ENCODE results near the gene KIRREL3.

The KIRREL3 gene

DNA sequence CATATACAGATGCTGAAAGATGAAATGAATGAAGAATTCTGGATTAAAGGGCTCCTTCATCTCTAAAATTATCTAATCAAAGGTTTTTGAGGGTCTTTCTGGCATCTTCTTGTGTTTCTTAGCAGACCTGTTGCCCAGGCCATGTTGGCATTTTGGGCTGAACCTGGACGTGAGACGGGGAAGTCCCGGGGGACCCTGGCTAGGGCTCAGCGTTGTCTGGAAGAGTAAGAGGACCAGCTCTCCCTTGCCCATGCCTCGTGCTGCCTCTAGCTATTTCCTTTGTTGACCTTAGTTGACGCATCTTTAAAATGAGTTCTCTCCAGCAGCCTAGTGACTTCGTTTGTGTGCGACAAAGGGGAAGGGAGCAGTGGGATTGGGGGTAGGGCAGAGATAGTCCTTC is 492.9 kb downstream of the KIRREL3 start:
- DNase-seq (ENCODE audit: low spot score): no peak

DNA sequence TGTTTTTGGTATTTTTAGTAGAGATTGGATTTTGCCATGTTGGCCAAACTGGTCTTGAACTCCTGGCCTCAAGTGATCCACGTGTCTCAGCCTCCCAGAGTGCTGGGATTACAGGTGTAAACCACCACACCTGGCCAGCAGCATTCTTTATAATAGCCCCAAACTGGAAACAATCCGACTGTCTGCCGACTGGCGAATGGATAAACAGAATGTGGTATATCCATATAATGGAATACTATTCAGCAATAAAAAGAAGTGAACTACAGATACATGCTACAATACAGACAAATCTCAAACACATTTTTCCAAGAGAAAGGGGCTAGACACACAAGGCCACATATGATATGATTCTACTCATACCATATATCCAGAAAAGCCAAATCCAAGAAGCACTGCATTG is 493.8 kb downstream of the KIRREL3 start:
- DNase-seq (ENCODE audit: low spot score): no peak

DNA sequence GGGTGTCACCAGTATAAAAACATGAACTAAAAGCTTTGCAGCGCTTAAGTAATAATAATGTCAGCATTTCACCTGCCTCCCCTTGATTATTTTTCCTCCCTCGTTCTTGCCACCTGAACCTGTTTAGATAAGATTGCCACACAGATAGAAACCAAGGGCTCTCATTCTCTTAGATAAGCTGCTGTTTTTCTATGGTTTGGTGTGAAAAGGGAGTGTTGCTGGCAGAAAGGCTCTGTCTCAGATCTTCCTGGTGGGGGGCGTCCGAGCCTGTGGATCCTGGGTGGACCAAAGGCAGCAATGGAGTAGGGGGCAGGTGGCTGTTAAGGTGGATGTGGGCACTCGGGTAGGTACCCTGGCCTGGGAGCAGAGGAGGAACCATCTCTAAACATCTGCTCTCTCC is 497.6 kb downstream of the KIRREL3 start:
- DNase-seq (ENCODE audit: low spot score): no peak

DNA sequence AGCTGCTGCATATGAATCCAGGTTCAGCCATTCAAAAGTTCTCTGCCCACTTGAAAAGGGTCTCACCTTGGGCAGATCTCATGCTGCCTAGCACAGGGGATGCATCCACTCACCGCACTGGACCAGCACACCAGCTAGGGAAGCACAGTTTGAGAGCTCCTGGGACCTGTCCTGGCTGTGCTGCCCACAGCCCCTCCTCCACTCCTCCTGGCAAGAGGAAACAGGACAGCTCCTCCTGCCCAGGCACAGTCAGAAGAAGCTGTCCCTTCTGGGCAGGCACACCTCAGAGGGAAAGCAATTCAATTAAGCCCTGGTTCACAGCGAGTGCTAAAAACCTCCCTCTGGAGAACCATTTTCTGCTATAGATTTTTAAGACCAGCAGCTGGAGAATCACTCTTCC is 498.4 kb downstream of the KIRREL3 start:
- no peak for DNase-seq (ENCODE audit: low spot score)

DNA sequence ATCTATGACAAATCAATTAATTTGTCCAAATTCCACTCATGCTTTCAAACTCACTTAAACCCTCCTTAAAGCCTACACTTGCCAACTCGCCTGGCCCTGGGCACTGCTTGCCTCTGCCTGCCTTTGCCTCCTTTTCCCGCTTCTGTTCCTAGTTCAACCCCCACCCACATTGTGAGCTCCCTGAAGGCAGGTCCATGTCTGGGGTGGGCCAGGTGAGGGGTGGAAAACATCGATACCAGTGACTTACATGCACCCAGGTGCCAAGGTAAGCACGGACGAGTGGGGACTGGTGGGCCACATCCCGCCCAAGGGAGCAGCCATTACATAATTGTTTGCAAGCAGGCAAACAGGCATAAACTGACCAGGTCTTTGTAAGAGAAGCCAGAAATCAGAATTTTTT is 498.9 kb downstream of the KIRREL3 start:
- no peak for DNase-seq (ENCODE audit: low spot score)

DNA sequence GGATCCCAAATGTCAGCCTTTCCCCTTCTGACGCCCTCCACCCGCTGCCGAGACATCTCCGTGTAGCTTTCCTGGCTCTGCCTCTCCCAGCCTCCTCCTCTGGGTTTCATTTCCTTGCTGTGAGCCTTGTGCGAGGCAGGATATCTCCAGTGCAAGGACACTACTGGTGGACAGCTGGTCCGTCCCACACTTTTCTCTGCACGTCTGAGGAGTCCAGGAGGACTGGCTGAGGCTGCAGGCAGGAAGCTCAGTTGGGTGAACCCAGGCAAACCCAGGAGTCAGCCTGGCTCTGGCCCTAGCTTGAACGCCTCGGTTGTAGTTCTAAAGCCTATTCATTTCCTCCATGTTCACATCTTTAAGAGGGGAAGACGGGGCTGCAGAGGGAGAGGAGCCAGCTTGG is 499.6 kb downstream of the KIRREL3 start:
- no peak for DNase-seq (ENCODE audit: low spot score)

DNA sequence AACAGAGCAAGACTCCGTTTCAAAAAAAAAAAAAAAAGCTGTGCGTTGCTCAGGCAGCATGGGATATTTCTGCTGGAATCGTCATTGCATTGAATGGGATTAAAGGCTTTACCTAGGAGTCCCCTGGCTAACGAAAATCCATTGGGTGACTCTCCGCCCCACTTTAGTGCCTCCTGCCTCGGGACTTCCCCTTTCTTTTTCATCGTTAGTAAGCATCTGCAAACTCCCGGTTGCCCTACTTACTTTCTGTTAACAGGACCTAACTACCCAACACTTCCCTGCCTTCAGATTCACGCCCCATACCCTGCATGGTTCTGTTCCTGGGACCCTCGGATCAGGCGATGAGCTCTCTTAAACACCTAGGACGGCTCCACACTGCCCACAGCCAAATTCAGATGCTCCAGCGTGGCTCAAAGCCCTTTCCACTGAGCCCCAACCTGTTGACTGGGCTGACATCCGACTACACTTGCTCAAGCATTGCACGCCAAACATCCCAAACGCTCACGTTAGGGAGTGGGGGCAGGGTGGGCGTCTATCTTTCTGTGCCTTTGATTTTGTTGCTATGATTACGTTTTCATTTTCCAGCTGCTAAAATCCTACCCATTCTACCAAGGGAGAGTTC is 501.3 kb downstream of the KIRREL3 start:
- no peak for DNase-seq (ENCODE audit: low spot score)

DNA sequence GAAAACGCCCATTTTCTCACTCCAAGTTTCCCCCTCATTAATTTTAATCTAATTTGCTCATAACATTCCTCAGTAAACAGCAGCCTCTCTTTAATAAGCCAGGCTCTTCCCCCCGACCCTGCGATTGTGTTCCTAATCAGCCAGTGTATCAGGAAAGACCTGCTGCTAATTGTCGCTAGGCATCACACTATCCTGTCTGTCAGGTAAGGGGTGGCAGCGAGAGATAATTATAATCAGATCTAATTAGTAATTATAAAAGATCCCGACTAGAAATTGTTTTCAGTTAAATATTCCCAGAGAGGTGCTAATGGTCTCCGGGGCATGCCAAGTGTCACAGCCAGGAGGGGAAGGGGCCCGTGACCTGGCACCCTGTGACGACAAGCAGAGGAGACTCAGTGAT is 502.3 kb downstream of the KIRREL3 start:
- DNase-seq (ENCODE audit: low spot score): no peak

DNA sequence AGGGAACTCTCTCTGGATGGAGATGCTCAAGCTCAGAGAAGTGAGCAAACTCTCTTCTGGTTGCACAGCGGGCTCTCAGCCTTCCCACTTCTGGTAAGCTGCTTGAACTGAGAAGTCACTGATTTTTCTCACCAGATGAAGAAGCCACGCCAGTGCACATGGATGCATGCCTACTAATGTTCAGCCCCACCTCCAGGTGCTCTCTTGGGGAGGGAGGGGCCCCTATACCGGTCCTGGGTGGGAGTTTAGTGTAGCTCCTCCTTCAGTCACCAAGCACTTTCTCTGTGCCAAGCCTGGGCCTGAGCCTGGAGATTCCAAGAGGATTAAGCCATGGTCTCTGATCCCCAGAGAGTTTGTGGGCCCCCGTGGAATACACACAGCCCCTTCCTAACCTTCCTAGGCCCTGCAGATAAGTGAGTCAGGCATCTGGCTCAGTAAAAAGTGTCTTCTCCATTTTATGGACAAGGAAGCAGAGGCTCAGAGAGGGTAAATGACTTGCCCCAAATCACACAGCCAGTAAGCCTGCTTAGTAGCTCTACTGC is 502.9 kb downstream of the KIRREL3 start:
- no peak for DNase-seq (ENCODE audit: low spot score)

DNA sequence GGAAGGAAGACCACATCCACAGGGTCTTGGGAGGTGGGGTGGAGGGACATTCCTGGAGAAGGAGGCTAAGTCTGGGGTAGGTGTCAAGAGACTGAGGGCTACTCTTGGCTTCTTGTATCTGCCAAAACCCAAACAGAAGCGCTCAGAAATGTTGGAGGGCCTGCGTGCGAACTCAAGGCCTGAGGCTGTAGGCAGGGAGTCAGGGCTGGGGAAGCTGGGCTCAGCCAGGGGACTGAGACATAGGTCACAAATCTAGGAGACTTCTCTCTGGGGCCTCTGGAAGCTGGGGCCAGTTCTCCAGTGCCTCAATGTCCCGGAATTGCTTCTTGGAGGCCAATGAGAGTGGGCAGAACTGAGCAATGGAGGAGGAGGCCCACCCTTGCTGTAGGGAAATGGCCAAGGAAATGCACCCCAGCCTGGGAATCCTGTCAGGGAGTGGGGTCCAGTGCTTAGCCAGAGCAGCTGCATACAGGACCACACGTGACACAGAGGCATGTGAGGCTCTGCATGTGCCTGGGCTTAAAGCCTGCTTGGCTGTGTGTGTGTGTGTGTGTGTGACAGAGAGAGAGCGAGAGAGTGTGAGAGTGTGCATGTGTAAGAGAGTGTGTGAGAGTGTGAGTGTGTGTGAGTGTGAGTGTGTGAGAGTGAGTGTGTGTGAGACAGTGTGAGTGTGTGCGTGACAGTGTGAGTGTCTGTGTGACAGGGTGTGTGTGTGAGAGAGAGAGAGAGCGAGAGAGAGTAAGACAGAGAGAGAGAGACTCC is 503.8 kb downstream of the KIRREL3 start:
- DNase-seq (ENCODE audit: low spot score): no peak

DNA sequence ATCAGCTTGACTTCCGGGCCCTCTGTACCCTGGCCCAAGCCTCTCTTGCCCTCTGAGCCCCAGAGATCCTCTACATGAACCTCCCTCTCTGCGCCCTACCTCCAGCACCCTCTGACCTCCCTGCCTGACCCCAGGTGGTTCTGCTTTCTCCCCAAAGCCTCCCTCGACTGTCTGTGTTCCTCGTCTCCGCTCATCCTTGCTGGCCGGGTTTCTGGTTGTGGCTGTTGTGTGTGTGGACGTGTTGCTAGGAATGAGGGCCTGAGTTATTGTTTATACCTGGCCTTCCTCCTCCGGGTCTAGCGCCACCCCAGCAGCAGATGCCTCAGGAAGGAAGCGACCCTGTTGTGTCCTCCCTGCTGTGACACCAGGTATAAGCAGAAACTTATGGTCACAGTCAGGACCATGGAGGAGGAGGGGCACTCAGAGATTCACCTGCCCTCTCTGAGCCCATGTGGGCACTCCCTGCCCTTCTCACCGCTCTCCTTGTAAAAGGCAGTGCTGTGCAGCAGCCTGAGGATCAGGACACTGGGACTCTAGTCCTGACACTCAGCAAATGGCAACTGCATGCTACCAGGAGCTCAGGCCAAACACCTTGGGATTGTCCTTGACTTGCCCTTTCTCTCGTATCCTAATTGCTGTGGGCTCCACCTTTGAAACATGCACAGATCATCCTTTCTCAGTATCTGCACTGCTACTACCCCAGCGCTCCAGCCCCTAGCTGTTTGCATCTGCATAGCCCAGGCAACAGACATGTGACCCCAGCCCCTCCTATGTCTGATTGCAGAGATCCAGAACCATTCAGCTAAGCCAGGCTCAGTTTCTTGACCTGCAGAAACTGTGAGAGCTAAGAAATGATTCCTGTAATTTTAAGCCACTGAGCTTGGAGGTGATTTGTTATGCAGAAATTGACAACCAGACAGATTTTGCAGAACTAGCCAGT is 505.0 kb downstream of the KIRREL3 start:
- DNase-seq (ENCODE audit: low spot score): no peak

DNA sequence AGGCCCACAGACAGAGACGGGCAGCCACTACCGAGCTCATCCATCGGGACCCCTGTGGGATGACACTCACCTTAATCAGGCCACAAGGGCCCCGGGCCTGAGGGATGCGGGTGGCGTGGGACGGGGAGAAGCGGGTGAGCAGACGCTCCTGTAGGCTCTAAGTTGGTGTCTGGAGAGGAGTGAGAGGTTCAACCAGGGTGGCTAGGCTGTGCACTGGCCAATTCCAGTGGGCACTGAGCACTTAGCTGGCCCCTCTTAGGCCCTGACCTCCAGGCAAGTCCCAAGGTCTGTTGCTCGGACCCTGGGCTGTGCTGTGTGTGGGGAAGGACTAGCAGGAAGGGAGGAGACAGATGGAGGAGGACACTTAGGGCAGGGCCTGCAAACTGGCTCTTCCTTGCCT is 505.7 kb downstream of the KIRREL3 start:
- no peak for DNase-seq (ENCODE audit: low spot score)

DNA sequence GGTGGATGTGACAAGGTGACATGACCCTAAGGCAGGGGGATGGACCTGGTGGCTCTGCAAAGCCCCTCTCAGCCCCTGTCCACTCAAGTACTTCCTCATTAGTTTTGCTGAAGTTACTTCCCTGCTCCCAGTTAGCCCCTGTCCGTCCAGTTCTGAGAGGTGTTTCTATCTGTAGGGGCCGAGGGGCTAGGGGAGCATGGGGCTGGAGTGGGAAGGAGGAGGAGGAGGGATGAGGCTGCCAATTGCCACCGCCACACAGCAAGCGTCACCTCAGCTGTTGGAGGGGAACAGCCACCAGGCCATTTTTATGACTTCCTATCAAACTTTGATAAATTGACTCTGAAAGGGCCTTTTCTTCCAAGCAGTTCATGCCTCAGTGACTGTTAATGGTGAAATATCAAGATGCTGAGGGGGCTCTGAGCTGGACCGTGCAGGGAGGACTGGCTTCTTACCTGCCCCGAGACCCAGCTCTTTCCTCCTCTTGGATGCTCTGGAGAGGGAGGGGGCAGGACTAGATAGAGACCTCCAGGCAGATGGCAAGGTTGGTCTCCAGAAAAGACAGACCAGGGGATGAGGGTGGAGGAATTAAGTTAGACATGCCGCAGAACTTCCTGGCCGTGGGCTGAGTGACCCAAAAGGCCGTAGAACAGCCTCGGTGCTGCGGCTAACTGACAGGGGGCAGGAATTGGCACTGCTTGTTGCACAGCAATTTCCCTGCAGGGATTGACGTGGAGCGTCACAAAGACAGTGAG is 508.1 kb downstream of the KIRREL3 start:
- no peak for DNase-seq (ENCODE audit: low spot score)

DNA sequence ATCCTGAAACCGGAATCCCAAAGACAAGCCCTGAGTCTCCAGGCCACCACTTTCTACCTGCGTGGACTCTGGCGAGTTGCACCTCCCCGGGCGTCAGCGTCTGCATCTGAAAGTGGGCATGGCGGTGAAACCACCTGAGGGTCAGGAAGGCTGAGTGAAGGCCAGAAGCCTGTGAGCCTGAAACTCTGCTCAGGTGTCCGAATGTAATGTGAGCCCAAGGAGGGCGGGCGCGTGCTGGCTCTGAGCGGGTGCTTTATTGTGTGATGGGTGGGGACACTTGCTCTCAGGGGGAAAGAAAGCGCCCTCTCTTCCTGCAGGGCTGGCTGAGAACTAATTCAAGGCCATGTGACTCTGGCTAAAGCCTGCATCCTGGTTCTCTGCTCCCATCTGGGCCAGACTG is 509.5 kb downstream of the KIRREL3 start:
- no peak for DNase-seq (ENCODE audit: low spot score)

DNA sequence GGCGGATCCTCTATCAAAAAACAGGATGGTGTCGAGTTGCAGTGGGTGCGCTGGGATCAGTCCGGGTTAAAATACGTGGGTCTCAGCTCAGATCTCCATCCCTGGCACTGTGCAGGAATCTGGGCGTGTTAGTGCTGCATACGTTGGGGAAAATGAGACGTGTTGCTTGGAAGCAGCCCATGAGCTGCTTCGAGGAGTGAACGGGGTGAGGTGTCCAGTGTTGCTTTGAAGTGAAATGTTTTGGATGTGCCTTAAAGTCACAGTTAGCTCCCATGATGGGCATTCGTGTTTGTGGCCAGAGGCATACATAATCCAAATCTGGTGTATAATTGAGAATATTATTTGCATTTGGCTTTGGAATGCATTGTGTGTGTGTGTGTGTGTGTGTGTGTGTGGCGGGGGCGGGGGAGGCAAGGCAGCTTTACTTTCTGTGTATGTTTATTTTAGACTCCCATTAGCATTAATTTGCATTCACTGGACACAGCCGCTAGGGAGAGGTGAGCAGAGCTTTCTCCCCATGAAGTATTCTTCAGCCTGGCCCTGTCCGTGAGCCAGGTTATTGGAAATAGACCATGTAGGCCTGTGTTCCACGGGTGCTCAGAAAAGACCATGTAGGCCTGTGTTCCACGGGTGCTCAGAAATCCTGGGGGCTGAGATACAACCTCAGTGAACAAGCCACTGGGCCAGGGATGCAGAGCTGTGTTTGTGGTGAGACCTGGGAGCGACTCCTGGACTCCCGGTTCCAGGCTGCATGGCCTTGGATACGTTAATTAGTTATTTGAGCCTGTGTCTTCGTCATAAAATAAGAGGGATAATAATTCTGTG is 510.5 kb downstream of the KIRREL3 start:
- DNase-seq (ENCODE audit: low spot score): no peak

DNA sequence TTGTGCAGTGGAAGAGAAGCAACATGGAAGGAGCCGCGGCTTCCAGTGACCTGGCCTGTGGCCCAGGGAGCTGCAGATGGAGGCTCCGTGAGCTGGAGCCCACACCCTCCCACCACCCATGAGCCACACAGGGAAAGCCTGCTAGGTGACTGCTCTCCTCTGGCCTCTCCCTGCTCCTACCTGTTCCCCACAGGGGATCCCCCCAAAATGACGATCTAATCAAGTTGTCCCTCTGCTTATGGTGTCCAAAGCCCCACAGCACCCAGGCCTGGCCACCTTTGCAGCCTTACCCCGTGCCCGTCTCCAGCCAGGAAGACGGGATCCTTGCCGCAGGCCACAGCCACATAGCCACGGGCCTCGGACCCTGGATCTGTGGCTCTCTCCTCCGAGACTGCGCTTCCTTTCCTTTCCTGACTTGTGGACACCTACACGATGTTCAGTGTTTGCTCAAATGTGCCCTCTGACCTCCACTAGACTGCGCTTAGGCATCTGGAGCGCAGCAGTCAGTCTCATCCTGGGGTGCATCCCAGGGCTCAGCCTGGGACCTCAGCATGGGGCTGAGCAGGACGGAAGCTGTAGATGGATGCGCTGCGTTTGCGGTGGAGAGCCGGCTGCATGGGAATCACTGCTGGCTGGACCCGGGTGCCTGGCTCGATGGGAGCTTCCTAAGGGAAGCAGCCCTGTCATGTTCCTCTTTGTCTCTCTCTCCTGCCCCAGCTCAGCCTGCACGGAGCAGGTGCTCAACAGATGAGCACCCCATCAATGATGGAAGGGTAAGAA is 511.8 kb downstream of the KIRREL3 start:
- DNase-seq (ENCODE audit: low spot score): no peak

DNA sequence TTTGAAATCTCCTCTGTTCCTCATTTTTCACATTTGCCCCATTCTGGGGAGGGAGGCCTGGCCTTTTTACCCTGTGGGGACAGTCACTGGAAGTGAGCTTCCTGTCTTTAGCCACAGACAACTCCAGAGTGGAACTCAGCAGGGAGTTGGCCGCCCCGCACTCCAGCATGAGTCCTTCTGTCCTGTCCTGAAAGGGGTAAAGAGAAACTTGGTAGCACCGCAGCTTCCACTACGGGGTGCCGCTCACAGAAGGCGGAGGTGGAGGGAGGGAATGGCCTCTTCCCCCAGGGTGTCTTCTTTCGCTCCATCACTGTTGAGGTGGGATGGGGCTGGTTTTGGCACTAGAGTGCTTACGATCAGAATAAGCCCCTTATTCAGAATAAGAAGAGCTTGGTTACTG is 512.9 kb downstream of the KIRREL3 start:
- no peak for DNase-seq (ENCODE audit: low spot score)

DNA sequence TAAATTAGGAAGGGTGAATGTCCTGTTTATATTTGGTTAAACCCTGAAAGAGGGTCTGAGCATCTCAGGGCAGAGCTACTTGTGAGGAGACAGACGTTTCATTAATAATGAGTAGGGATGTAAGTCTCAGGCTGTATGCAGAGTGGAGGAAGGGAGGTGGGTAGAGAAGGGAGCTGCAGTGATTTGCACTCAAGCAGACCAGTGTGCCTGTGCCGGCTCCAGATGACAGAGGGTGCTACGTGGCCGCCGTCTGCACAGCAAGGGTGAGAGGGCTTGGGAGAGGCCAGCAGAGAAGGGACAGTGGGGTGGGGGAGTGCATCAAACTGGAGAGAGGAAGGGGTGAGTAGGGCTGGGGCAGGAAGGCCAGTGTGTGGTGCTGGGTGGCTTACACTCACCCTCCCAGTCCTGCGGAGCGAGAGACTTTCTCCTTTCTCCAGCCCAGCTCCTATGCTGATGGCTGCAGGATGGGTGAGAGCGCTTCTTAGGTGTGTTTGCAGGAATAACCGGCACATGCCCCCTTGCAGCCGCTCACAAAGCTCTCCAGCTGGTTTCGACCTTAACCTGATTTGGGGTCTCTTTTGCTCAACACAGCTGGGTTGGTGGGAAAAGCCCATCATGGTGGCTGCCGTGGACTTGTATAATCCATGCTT is 514.5 kb downstream of the KIRREL3 start:
- no peak for DNase-seq (ENCODE audit: low spot score)

DNA sequence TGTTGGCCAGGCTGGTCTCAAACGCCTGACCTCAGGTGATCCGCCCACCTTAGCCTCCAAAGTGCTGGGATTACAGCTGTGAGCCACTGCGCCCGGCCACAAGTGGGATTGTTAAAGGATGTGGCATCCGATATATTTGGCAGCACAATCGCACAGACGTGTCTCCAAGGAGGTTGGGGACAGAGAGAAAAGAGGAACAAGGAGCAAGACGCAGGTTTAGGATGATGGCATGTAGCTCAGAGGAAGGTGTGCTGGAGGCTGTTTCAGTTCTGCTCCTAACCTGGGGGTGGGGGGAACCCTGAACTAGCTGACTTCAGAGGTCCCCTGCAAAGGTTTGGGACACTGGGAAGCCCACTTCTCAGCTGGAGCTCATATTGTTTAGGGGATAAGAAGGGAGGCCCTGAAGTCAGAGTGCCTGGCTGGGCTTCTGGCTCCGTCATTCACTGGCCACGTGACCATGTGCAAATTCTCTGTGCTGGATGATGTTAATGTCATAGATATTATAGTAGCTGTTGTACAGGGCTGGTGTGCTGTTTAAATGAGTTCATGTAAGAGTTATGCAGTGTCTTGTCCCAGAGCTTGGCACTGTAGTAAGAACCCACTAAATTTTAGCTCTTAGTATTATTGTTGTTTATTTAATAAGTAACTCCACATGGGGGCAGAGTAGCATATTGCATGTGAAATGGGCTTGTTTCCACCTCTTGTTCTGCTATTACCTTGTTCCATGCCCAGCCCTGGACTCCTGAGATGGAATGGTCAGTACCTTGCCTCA is 515.4 kb downstream of the KIRREL3 start:
- no peak for DNase-seq (ENCODE audit: low spot score)
